ENCODE data around the gene SLAMF1. TPM values are rescaled to one million over a fixed set of nuclear protein-coding genes. Genes with fewer than 3 reads are reported as not detected.

Gene SLAMF1
- total and polyA plus RNA-seq, 9 of the 15 experiments (the other 6 are each of a cell fraction or from before 2014, with no cell fraction given): 0.04 to 0.17 (median 0.11) TPM; not detected in 4

DNA sequence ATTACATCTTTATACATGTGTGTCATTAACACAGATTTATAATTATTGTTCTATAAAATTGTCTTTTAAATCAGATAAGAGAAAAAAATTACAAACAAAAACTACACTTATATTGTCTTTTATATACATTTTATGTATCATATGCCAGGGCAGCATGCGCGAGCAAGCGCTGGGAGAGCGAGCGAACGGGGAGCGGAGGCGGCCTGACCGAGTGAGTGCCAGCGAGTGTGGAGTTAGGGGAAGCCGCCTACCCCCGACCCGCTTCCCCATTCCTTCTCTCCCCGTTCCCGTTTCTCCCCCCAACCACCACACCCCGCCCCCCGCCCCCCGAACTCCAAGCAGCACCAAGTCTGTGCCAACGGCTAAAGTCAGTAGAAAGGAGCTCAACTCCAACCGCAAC is 23.0 kb upstream of the SLAMF1 start (continued):
- TF ChIP-seq, protein P1, sequence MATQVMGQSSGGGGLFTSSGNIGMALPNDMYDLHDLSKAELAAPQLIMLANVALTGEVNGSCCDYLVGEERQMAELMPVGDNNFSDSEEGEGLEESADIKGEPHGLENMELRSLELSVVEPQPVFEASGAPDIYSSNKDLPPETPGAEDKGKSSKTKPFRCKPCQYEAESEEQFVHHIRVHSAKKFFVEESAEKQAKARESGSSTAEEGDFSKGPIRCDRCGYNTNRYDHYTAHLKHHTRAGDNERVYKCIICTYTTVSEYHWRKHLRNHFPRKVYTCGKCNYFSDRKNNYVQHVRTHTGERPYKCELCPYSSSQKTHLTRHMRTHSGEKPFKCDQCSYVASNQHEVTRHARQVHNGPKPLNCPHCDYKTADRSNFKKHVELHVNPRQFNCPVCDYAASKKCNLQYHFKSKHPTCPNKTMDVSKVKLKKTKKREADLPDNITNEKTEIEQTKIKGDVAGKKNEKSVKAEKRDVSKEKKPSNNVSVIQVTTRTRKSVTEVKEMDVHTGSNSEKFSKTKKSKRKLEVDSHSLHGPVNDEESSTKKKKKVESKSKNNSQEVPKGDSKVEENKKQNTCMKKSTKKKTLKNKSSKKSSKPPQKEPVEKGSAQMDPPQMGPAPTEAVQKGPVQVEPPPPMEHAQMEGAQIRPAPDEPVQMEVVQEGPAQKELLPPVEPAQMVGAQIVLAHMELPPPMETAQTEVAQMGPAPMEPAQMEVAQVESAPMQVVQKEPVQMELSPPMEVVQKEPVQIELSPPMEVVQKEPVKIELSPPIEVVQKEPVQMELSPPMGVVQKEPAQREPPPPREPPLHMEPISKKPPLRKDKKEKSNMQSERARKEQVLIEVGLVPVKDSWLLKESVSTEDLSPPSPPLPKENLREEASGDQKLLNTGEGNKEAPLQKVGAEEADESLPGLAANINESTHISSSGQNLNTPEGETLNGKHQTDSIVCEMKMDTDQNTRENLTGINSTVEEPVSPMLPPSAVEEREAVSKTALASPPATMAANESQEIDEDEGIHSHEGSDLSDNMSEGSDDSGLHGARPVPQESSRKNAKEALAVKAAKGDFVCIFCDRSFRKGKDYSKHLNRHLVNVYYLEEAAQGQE (IDR thresholded peaks at IDR 0.05; ENCODE audit: borderline replicate concordance): no peak
- TF ChIP-seq, protein P1 (CRISPR knock-in tag; IDR thresholded peaks at IDR 0.05; ENCODE audit: low read depth): no peak
- no peak for TF ChIP-seq CHD4 (IDR thresholded peaks at IDR 0.05; ENCODE audit: insufficient read depth, insufficient replicate concordance, low read depth, low read length, poor library complexity, severe bottlenecking)
- TF ChIP-seq PHF21A (IDR thresholded peaks at IDR 0.05; ENCODE audit: borderline replicate concordance, low read depth): no peak
- no peak for TF ChIP-seq NFYB (IDR thresholded peaks at IDR 0.05; ENCODE audit: extremely low read depth, insufficient read length)
- TF ChIP-seq ELF4 (CRISPR knock-in tag; IDR thresholded peaks at IDR 0.05): no peak
- TF ChIP-seq SIN3A (IDR thresholded peaks at IDR 0.05; ENCODE audit: borderline replicate concordance in 2 of 2, control insufficient read depth in 1 of 2, low read depth in 2 of 2, low read length in 2 of 2): no peak
- TF ChIP-seq POLR2A (conservative IDR thresholded peaks at IDR 0.05): no peak
- TF ChIP-seq CBX2 (IDR thresholded peaks at IDR 0.05; ENCODE audit: insufficient read depth, low read length, poor library complexity, severe bottlenecking): no peak
